GM19035 (cell line): ENCODE measurements around the gene PEX5.
"Not testable (repeated sequence)": the region's sequence is repeated elsewhere in the genome, so short reads cannot be mapped to it uniquely, and the experiment has no call there.

ENCODE experiments used
- ATAC-seq: cut with Tn5 transposase; IDR thresholded peaks from one replicate; pipeline ENCODE4 v1.9.1; 2021; ENCODE audit not compliant: unreplicated experiment

Gene PEX5

DNA sequence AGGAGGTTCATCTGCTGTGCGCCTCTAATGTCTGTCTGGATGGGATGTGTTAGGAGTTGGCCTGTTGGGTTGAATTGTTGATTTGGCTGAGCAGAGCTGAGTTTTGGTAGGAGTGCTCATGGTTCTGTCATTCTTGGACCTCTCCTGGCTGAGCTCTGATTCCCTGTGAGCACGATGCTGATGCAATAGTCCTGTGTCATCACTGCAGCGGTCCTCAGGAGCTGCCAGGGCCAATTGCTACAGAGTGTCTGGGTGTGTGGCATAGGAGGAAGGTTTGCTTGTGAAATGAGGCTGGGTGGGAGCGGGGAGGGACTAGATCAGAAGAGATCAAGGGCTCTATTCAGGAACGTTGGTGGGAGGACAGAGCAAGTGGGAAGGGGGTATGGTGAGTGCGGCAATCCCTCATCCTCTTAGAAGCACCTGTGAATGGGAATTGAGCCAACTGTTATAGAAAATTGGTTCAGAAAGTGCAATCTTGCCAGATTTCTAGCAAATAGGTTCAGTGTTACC lies 21.2 kb downstream of the PEX5 start:
- ATAC-seq, result no peak

DNA sequence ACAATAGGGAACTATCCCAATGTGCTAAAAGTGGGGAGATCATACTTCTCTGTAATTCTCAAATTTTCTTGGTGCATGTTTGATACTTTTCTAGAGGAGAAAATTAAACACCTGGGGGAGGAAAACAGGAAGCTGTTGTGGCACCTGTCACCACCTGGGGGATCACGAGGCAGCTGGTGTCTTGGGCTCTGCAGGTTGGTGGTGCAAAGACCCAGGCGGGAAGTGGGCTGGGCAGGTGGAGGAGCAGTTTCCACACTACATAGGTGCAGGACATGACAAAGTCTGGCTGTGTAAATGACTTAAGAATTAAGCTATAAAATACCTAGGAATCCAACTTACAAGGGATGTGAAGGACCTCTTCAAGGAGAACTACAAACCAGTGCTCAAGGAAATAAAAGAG lies 23.2 kb downstream of the PEX5 start:
- ATAC-seq, result no peak

DNA sequence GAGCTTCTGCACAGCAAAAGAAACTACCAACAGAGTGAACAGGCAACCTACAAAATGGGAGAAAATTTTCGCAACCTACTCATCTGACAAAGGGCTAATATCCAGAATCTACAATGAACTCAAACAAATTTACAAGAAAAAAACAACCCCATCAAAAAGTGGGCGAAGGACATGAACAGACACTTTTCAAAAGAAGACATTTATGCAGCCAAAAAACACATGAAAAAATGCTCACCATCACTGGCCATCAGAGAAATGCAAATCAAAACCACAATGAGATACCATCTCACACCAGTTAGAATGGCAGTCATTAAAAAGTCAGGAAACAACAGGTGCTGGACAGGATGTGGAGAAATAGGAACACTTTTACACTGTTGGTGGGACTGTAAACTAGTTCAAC lies 24.3 kb downstream of the PEX5 start:
- ATAC-seq, result not testable (repeated sequence)

DNA sequence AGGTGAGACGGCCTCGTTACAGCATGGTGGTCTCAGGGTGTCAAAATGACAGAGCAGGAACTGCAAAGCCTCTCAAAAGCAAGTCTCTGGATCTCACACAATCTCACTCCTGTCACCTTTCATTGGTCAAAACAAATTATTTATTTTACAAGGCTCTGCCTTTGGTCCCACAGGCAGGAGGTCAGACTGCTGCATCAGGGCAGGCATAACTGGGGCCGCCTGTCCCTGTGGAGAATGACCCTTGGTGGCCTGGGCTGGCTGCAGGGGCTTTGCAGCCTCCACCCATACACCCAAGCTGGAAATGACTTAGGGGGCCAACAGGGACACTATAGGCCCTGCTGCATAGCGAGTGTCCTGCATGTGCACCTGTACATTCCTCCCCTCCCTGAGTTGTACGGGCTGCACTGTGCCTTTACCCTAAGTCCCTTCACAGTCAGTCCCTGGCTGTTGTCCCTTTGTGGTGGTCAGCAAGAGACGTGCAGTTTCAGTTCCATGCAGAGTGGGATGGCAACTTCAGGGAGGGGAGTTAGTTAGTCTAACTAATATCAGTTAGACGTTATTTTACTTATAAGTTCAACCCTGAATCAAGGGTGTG lies 28.1 kb downstream of the PEX5 start:
- ATAC-seq, result no peak

DNA sequence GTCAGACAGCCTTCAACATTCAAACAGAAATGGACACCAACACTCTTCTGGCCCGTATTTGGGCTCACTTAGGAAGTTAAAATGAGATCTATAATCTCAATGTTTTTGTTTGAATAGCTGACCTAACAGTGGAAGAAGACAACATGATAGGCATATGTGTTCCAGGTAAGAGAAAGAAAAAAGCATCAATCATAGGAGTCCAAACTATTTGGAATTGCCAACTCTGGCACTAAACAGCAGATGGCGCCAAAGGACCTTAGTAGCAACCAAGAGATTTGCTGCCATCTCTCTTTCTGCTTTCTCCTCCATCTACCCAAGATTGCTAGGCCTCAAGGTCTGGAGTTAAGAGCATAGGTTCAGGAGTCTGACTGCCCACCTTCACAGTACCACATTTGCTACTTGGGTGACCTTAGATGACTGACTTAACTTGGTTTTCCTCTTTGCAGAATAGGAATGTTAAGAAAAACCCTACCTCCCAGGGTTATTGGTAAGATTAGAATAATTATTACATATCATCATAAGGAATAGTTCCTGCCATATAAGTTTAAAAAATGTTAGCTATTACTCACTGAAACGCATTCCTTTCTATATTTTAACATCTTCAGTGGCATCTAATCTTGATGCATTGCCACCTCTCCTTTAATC lies 30.2 kb downstream of the PEX5 start:
- ATAC-seq, result no peak

DNA sequence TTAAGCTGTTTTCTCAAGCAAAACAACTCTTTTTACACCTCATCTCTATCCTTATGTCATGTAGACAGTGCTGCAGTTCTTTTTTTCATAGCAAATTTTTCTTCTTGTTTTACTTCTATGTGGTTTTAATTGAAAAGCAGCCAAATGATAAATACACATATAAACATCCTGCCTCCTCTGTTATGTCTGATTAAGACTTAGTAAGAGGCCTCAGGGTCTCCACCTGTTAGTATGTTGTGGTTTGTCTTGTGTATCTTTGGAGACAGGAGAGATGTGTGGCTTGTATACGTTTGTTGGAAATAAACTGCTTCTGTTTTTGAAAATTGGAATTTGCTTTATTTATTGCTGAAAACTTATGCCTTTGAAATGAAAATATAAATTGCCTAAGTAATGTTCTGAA lies 32.0 kb downstream of the PEX5 start:
- no peak for ATAC-seq

DNA sequence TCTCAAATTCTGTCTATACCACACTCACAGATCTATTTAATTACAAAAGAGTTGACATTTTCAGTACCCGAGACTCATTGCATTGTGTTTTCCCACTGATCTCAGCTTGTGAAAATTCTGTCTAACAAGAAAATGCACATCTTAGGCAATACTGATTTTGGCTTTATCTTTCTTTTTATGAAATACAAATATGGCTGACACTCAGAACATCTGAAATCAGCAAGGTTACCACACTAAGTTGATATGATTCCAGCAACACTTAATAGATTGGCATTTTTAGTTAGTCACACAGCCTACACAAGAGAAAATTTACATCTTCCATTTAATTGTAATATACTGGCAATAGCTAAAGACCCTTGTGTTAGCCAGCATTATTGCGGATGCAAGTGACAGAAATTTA lies 40.3 kb downstream of the PEX5 start:
- ATAC-seq, result no peak

DNA sequence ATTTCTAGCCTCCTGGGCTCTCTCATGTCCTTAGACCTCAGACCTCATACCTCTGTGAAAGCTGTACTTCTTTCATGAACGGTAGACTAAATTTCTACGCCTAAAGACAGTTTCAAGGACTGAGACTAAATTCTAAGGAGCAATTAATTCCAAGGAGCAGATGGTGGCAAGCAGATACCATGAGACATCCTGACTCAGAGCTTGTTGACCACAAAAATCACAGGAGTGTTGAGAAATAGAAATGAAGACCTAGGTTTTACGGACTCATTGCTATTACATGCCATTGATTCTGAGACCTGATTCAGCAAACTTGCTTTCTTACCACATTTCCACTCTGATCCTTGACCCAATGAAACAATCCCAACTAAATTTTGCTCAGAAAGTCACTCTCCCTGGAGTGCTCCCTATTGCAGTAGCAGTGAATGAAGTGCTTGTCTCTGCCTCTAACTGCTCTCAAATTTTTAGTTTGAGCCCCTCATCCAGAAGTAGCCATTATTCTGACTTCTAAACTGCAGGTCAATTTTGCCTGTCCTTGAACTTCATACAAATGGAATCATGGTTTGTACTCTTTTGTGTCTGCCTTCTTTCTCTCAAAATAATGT lies 52.0 kb downstream of the PEX5 start:
- no peak for ATAC-seq

DNA sequence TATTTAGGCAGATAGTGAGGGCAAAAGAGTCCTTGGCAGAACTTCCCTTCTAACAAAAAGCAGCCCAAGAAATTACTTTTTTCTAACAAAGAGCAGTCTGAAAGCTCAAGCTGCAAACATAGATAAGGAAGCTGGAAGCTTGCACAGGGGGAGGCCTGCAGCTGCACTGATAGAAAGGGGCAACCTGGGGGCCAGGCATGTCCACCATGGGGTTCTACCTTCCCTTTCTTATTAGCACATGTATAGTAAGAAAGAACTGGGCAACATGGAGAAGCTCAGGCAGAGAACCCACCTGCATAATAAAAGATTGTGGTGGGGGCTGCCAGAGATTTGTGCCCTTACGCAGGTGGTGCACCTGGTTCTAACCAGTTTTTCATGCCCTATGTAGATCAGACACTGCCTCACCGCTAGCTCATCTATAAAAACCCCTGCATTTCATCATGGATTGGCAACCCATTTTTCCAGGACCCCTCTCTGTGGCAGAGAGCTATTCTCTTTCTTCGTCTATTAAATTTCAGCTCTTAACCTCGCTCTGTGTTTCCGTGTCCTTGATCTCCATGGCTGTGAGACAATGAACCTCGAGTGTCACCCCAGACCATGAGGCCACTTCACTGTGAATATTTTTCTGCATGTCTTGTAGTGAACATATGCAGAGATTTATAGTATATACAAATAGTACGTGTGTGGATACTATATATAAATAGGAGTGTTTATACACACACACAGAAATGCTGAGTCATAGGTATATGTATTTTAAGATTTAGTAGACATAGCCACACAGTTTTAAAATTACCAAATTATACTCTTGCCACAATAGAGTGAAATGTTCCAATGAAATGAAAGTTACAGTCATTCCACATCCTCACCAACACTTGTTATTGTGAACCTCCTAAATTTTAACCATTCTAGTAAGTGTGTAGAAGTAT lies 53.0 kb downstream of the PEX5 start:
- no peak for ATAC-seq

DNA sequence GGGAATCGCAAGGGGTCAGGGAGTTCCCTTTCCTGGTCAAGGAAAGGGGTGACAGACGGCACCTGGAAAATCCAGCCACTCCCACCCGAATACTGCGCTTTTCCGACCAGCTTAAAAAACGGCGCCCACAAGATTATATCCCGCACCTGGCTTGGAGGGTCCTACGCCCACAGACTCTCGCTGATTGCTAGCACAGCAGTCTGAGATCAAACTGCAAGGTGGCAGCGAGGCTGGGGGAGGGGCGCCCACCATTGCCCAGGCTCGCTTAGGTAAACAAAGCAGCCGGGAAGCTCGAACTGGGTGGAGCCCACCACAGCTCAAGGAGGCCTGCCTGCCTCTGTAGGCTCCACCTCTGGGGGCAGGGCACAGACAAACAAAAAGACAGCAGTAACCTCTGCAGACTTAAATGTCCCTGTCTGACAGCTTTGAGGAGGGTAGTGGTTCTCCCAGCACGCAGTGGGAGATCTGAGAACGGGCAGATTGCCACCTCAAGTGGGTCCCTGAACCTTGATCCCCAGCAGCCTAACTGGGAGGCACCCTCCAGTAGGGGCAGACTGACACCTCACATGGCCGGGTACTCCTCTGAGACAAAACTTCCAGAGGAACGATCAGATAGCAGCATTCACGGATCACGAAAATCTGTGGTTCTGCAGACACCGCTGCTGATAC lies 62.0 kb downstream of the PEX5 start:
- ATAC-seq, result not testable (repeated sequence)

DNA sequence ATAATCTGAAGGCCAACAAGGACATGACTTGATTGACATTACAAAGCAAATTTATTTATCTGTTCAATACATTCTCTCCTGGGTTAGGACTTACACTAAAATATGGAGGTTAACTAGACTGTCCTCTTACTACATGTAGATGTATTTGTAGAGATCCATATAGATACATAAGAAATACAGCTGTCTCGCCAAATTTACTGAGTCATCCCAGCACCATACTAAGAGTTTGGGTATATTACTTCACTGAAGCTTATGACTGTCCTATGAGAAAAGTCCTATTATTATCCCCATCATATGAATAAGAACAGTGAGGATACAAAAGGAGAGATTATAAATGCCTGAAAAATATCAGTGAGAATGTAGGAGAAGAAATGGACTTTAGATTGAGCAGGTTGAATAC lies 69.6 kb downstream of the PEX5 start:
- no peak for ATAC-seq
